DOHH2 (cell line): ENCODE data around the gene EDC3.

Experiments
- EZH2phosphoT487 ChIP-seq: fragments of 200-600 bp; sonication (generic); IDR thresholded peaks from 2 replicates; pipeline ENCODE4 v1.6.1; 2017; ENCODE audit warnings: borderline replicate concordance, mild to moderate bottlenecking, antibody characterized with exemption, low read length, moderate library complexity, mixed read lengths
- TF ChIP-seq, protein P1 (sequence below): fragments of 200-600 bp; sonication (generic); IDR thresholded peaks from one replicate; pipeline ENCODE4 v1.5.1; 2014; ENCODE audit warnings: antibody characterized with exemption, mild to moderate bottlenecking, low read depth, low read length; ENCODE audit not compliant: poor library complexity, severe bottlenecking

DNA sequence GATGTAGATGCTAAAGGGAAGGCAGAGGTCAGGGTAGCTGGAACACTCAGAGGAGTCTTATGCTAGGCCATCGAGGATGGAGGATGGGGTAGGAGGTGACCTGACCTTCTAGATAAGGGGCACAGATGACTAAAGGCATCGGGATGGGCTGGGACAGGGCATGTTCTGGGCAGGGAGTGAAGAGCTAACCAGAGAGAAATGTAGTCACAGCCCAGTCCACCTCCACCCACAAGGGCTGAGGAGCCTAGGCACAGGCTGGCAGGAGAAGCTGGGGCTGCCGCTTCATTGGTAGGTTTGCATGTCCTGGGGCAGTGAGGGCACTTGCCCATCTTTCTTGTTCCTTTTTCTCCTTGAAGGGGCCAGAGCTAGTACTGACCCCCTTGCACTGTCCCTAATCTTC lies 67.6 kb downstream of the EDC3 start:
- TF ChIP-seq, protein P1, sequence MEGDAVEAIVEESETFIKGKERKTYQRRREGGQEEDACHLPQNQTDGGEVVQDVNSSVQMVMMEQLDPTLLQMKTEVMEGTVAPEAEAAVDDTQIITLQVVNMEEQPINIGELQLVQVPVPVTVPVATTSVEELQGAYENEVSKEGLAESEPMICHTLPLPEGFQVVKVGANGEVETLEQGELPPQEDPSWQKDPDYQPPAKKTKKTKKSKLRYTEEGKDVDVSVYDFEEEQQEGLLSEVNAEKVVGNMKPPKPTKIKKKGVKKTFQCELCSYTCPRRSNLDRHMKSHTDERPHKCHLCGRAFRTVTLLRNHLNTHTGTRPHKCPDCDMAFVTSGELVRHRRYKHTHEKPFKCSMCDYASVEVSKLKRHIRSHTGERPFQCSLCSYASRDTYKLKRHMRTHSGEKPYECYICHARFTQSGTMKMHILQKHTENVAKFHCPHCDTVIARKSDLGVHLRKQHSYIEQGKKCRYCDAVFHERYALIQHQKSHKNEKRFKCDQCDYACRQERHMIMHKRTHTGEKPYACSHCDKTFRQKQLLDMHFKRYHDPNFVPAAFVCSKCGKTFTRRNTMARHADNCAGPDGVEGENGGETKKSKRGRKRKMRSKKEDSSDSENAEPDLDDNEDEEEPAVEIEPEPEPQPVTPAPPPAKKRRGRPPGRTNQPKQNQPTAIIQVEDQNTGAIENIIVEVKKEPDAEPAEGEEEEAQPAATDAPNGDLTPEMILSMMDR = no peak
- no peak for TF ChIP-seq EZH2phosphoT487
